Keratinocyte (primary cell): ENCODE measurements around the gene ATP6V1G3.

ENCODE experiments used
- EZH2 ChIP-seq: IDR thresholded peaks from one replicate; pipeline ENCODE4 v1.6.1; 2012; ENCODE audit warnings: inconsistent platforms, mild to moderate bottlenecking, low read length, moderate library complexity
- TF ChIP-seq, protein P1 (sequence below), 3 experiments: IDR thresholded peaks in 1 of 3; conservative IDR thresholded peaks in 1 of 3; optimal IDR thresholded peaks in 1 of 3; 2 replicates in 2 of 3; 3 replicates in 1 of 3; pipeline versions ENCODE3 to v1.5.1; 2011; ENCODE audit warnings: low read length in 3 of 3, mild to moderate bottlenecking in 3 of 3, moderate library complexity in 2 of 3, control low read depth in 1 of 3, inconsistent platforms in 1 of 3; ENCODE audit not compliant: insufficient read depth in 2 of 3; ENCODE audit errors: extremely low read depth in 1 of 3

DNA sequence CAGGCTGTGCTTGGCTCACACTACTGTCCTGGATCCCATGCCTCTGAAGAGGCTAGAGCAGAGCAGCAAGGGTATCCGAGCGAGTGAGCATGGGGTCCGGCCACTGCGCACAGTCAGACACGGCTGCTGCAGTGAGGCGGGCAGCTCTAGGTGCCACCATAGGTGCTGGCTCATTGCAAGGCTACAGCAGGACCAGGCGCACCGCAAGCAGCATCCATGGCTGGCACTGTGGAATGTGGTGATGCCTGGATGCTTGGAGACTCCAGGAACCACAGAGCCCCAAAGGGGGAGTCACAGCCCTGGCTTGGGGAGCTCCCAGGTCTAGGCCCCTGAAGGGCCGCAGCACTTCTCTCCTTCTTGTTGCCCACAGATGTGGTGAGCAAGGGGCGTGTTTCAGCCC, 47.2 kb downstream of the ATP6V1G3 start:
- TF ChIP-seq, protein P1, sequence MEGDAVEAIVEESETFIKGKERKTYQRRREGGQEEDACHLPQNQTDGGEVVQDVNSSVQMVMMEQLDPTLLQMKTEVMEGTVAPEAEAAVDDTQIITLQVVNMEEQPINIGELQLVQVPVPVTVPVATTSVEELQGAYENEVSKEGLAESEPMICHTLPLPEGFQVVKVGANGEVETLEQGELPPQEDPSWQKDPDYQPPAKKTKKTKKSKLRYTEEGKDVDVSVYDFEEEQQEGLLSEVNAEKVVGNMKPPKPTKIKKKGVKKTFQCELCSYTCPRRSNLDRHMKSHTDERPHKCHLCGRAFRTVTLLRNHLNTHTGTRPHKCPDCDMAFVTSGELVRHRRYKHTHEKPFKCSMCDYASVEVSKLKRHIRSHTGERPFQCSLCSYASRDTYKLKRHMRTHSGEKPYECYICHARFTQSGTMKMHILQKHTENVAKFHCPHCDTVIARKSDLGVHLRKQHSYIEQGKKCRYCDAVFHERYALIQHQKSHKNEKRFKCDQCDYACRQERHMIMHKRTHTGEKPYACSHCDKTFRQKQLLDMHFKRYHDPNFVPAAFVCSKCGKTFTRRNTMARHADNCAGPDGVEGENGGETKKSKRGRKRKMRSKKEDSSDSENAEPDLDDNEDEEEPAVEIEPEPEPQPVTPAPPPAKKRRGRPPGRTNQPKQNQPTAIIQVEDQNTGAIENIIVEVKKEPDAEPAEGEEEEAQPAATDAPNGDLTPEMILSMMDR (optimal IDR thresholded peaks at IDR 0.05 in 1 of 3, IDR thresholded peaks at IDR 0.05 in 1 of 3, conservative IDR thresholded peaks at IDR 0.05 in 1 of 3; ENCODE audit: extremely low read depth in 1 of 3, insufficient read depth in 2 of 3, low read length in 3 of 3) = no peak
- no peak for TF ChIP-seq EZH2
